K562 (cell line): Measurements from ENCODE around the gene ADGRB2. TPM values are rescaled to one million over a fixed set of nuclear protein-coding genes. Genes with fewer than 3 reads are reported as not detected.

ENCODE experiments used
- ATAC-seq: fragments of 200-7000 bp; cut with Tn5 transposase; 3 replicates; pipeline ENCODE4 v1.9.1; 2020; ENCODE audit warnings: moderate library complexity
- BruUV-seq: library from RNA; stranded (reverse); fragments of 400-500 nt; replicated peaks from 2 replicates; lab custom pipeline; 2021; lab: Mats Ljungman, UMichigan
- CTCF ChIA-PET: fragments of 300-600 bp; formaldehyde crosslinking; extraction: SDS; loops from one replicate; lab custom pipeline; 2021; ENCODE audit warnings: low intra/inter-chr PET ratio; lab: Yijun Ruan, JAX
- POLR2A ChIA-PET: fragments of 300-600, 350-650 bp; sonication (Branson Sonifier 250); formaldehyde crosslinking; extraction: SDS; loops from one replicate; lab custom pipeline; 2021; ENCODE audit warnings: antibody characterized with exemption, inconsistent platforms; lab: Yijun Ruan, JAX
- DNase-seq, 4 experiments: peaks; one replicate each; pipeline versions ENCODE4 v3.0.0 to v3.0.0-alpha.2; 2011 to 2018; ENCODE audit warnings: low spot score in 3 of 4, mixed read lengths in 3 of 4; ENCODE audit errors: extremely low read depth in 1 of 4
- FAIRE-seq: peaks from 2 replicates; lab custom pipeline; 2011; peaks lifted over from hg19 to GRCh38; lab: Jason Lieb, UNC
- H2AFZ ChIP-seq: 2 replicates; pipeline ENCODE4 v1.6.0; 2011; ENCODE audit warnings: low read depth, low read length, control low read depth, inconsistent platforms
- H3K27ac ChIP-seq: fragments of 200-600 bp; 3 replicates; pipeline ENCODE4 v1.8.0; 2011; ENCODE audit warnings: low read depth, mild to moderate bottlenecking, control low read depth, inconsistent platforms, low read length, moderate library complexity, mixed read lengths; ENCODE audit errors: extremely low read depth
- H3K27me3 ChIP-seq, 2 experiments: fragments of 300-600 bp in 1 of 2; 2 replicates in 1 of 2; 3 replicates in 1 of 2; pipeline versions ENCODE4 v1.6.0 to v1.8.0; 2011; ENCODE audit warnings: inconsistent platforms in 2 of 2, low read length in 2 of 2, mild to moderate bottlenecking in 1 of 2, mixed read lengths in 1 of 2, moderate library complexity in 1 of 2; ENCODE audit not compliant: control insufficient read depth in 2 of 2, insufficient read depth in 2 of 2
- H3K36me3 ChIP-seq: fragments of 300-600 bp; 3 replicates; pipeline ENCODE4 v1.8.0; 2011; ENCODE audit warnings: mild to moderate bottlenecking, low read length, inconsistent platforms; ENCODE audit not compliant: control insufficient read depth, insufficient read depth
- H3K4me1 ChIP-seq, 2 experiments: fragments of 200-600 bp in 1 of 2; replicated peaks in 1 of 2; 2 replicates in 1 of 2; 3 replicates in 1 of 2; pipeline versions ENCODE4 v1.5.1 to v1.8.0; 2011; ENCODE audit warnings: inconsistent platforms in 2 of 2, low read length in 2 of 2, mild to moderate bottlenecking in 1 of 2, mixed read lengths in 1 of 2, moderate library complexity in 1 of 2; ENCODE audit not compliant: control insufficient read depth in 2 of 2, insufficient read depth in 2 of 2
- H3K4me2 ChIP-seq: 2 replicates; pipeline ENCODE4 v1.6.1; 2011; ENCODE audit warnings: low read length, control low read depth, inconsistent platforms, mixed read lengths; ENCODE audit not compliant: insufficient read depth
- H3K4me3 ChIP-seq: fragments of 200-600 bp; sonication (generic), shearing (Covaris generic); 2 replicates; pipeline ENCODE4 v1.5.1; 2016; ENCODE audit warnings: control low read depth, inconsistent platforms
- H3K79me2 ChIP-seq: fragments of 200-600 bp; 3 replicates; pipeline ENCODE4 v1.8.0; 2011; ENCODE audit warnings: low read length, inconsistent platforms; ENCODE audit not compliant: control insufficient read depth, insufficient read depth
- H3K9ac ChIP-seq, 2 experiments: 2 replicates each; pipeline versions ENCODE4 v1.6.0 to v1.6.1; 2011; ENCODE audit warnings: low read depth in 2 of 2, low read length in 2 of 2, control low read depth in 1 of 2, inconsistent platforms in 1 of 2, mild to moderate bottlenecking in 1 of 2, mixed read lengths in 1 of 2; ENCODE audit not compliant: insufficient read depth in 1 of 2
- H3K9me1 ChIP-seq: one replicate; pipeline ENCODE4 v1.6.0; 2011; ENCODE audit warnings: inconsistent platforms, mild to moderate bottlenecking, low read length, moderate library complexity; ENCODE audit not compliant: control insufficient read depth, insufficient read depth
- H3K9me3 ChIP-seq: replicated peaks from 2 replicates; pipeline ENCODE4 v1.5.1; 2011; ENCODE audit warnings: low read depth, low read length, inconsistent platforms; ENCODE audit not compliant: control insufficient read depth, insufficient read depth
- H4K20me1 ChIP-seq: replicated peaks from 2 replicates; pipeline ENCODE4 v1.6.1; 2011; ENCODE audit warnings: low read length, inconsistent platforms, mixed read lengths; ENCODE audit not compliant: control insufficient read depth, insufficient read depth
- BCOR ChIP-seq: fragments of 450-650 bp; IDR thresholded peaks from 2 replicates; pipeline ENCODE4 v1.6.1; 2016
- GATAD2A ChIP-seq: fragments of 450-650 bp; IDR thresholded peaks from 2 replicates; pipeline ENCODE4 v1.6.1; 2017
- JUNB ChIP-seq: fragments of 450-650 bp; formaldehyde crosslinking; conservative IDR thresholded peaks from 2 replicates; pipeline ENCODE4 v1.4.0; 2020; ENCODE audit warnings: mild to moderate bottlenecking
- KAT7 ChIP-seq: sonication (generic); formaldehyde crosslinking; IDR thresholded peaks from 2 replicates; pipeline ENCODE4 v1.8.0; 2022; ENCODE audit warnings: missing genetic modification reagents, mild to moderate bottlenecking, borderline replicate concordance
- KHSRP ChIP-seq: fragments of 450-650 bp; IDR thresholded peaks from 2 replicates; pipeline ENCODE4 v1.6.1; 2017
- MCM3 ChIP-seq: fragments of 450-650 bp; IDR thresholded peaks from 2 replicates; pipeline ENCODE4 v1.6.1; 2016
- MTA3 ChIP-seq: fragments of 450-650 bp; formaldehyde crosslinking; IDR thresholded peaks from 2 replicates; pipeline ENCODE4 v1.6.1; 2017; ENCODE audit warnings: mild to moderate bottlenecking, borderline replicate concordance
- MYBL2 ChIP-seq, 2 experiments: fragments of 450-650 bp in 1 of 2; sonication (generic) in 1 of 2; formaldehyde crosslinking in 1 of 2; IDR thresholded peaks; 2 replicates each; pipeline versions ENCODE4 v1.6.1 to v1.8.1; 2017 to 2022; ENCODE audit warnings: borderline replicate concordance in 1 of 2, inconsistent platforms in 1 of 2, low read depth in 1 of 2, mild to moderate bottlenecking in 1 of 2, missing genetic modification reagents in 1 of 2, moderate library complexity in 1 of 2
- NFE2L1 ChIP-seq: fragments of 450-650 bp; IDR thresholded peaks from 2 replicates; pipeline ENCODE4 v1.6.1; 2016; ENCODE audit warnings: missing genetic modification characterization, low read depth, mild to moderate bottlenecking, missing compliant biosample characterization, moderate library complexity, borderline replicate concordance
- NUFIP1 ChIP-seq: fragments of 450-650 bp; IDR thresholded peaks from 2 replicates; pipeline ENCODE4 v1.6.1; 2018; ENCODE audit not compliant: partially characterized antibody
- RBM25 ChIP-seq: fragments of 200-400 bp; formaldehyde crosslinking; IDR thresholded peaks from 2 replicates; pipeline ENCODE4 v1.6.1; 2018; ENCODE audit warnings: low read length, low read depth, moderate library complexity; ENCODE audit not compliant: severe bottlenecking
- SMARCA5 ChIP-seq: fragments of 450-650 bp; IDR thresholded peaks from 2 replicates; pipeline ENCODE4 v1.6.1; 2016
- TEAD1 ChIP-seq, 2 experiments: fragments of 450-650 bp in 1 of 2; sonication (generic) in 1 of 2; formaldehyde crosslinking; IDR thresholded peaks; 2 replicates each; pipeline versions ENCODE4 v1.4.0 to v1.8.0; 2020 to 2022; ENCODE audit warnings: mild to moderate bottlenecking in 2 of 2, missing genetic modification reagents in 1 of 2
- ZBTB8A ChIP-seq: fragments of 450-650 bp; IDR thresholded peaks from 2 replicates; pipeline ENCODE4 v1.6.1; 2018; ENCODE audit warnings: mild to moderate bottlenecking, moderate library complexity; ENCODE audit not compliant: partially characterized antibody
- ZFP36 ChIP-seq: fragments of 150-350 bp; IDR thresholded peaks from 2 replicates; pipeline ENCODE4 v1.6.1; 2018; ENCODE audit warnings: low read length, low read depth; ENCODE audit not compliant: partially characterized antibody
- ZNF263 ChIP-seq: sonication (generic); formaldehyde crosslinking; IDR thresholded peaks from 2 replicates; pipeline ENCODE4 v1.8.0; 2022; ENCODE audit warnings: mild to moderate bottlenecking, missing genetic modification reagents, borderline replicate concordance
- ZNF384 ChIP-seq: IDR thresholded peaks from 2 replicates; pipeline ENCODE4 v1.6.1; 2012; ENCODE audit warnings: low read depth, low read length, improper control_type of control experiment
- ZNF830 ChIP-seq: fragments of 250-450 bp; sonication (Bioruptor Pico); IDR thresholded peaks from 2 replicates; pipeline ENCODE4 v1.5.0; 2021; ENCODE audit warnings: mild to moderate bottlenecking
- WGBS: fragments of 100-300 bp; shearing (Covaris generic); methylation state at CpG from one replicate; pipeline ENCODE4 v1.1.6; 2016; ENCODE audit warnings: low coverage, mixed read lengths; ENCODE audit not compliant: insufficient coverage; ENCODE audit errors: missing lambda C conversion rate; 5-methylcytosine and 5-hydroxymethylcytosine counted together
- in situ Hi-C: fragments of 300-500 bp; cut with MboI; formaldehyde crosslinking; loops from 4 replicates; pipeline ENCODE4 v1.15.0; 2018; ENCODE audit warnings: inconsistent platforms, mixed read lengths
- intact Hi-C: fragments of 100-400 bp; cut with micrococcal nuclease; formaldehyde crosslinking; loops from 2 replicates; pipeline ENCODE4 v1.14.2; 2022
- polyA plus RNA-seq, 8 experiments: library from polyadenylated mRNA; depleted of rRNA in 4 of 8; stranded (reverse) in 5 of 8; unstranded in 3 of 8; fragments of >200 nt; fragmentation: Nextera tagmentation in 2 of 8; fragmentation: Illumina TruSeq in 1 of 8; extraction: Ambion mirVana in 2 of 8; extraction: Trizol in 1 of 8; gene quantifications; 2 replicates each; pipeline versions ENCODE4 v1.2.1 to v1.2.3, GENCODE V29; 2011 to 2014; ENCODE audit warnings: inconsistent platforms in 1 of 8, missing spikeins in 1 of 8
- total RNA-seq, 7 experiments: library from RNA; depleted of rRNA in 6 of 7; stranded (reverse); fragments of >200 nt in 6 of 7; fragmentation: Illumina TruSeq in 2 of 7; extraction: Trizol in 2 of 7; gene quantifications; 2 replicates each; pipeline versions ENCODE4 v1.2.1 to v1.2.3, GENCODE V29; 2011 to 2021; ENCODE audit warnings: low replicate concordance in 1 of 7
- TF ChIP-seq, protein P1 (sequence below): fragments of 450-650 bp; IDR thresholded peaks from 2 replicates; pipeline ENCODE4 v1.6.1; 2016; ENCODE audit warnings: antibody characterized with exemption
- TF ChIP-seq, protein P2 (sequence below): fragments of 450-650 bp; formaldehyde crosslinking; IDR thresholded peaks from 2 replicates; pipeline ENCODE4 v1.4.0; 2022; ENCODE audit warnings: missing genetic modification characterization
- TF ChIP-seq, protein P3 (sequence below): IDR thresholded peaks from 2 replicates; pipeline ENCODE4 v1.6.1; 2014; ENCODE audit warnings: antibody characterized with exemption

Gene ADGRB2
- total and polyA plus RNA-seq, 9 of the 15 experiments (the other 6 are each of a cell fraction or from before 2014, with no cell fraction given): 0.04 to 0.23 (median 0.20) TPM; not detected in 2

DNA sequence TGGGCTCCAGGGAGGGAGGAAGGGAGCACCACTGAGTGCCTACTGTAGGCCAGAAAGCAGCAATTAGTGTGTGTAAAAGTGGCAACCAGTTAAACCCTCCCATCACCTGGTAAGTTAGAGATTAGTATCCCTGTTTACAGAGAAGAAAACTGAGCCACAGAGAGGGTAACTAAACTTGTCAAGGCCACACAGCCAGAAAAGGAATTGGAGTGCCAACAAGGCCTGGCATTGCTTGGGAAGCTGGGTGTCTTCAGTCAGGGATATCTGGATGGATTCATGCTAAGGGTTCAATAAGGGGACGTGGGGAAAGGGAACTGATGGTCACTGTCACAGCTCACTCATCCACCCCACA is 23.6 kb upstream of the ADGRB2 start:
- no peaks in the 10 kb centered on the region for H3K36me3 ChIP-seq
- ATAC-seq (no peak), DNase-seq (no peak), FAIRE-seq (no peak)
- intact Hi-C loops: loop anchor here (2.0 to 10.0 kb wide), 3 partner anchors 73 to 277 kb away; no protein-coding TSS in a partner anchor
- peaks cover 9 to 29% of the 10 kb centered on the region in 2 experiments; a peak in 4 of 5 replicates for H3K4me1 ChIP-seq
- H4K20me1 ChIP-seq: peaks cover 4% of the 10 kb centered on the region
- peak overlapping the region; percentile 57; the same call in 1 of the 2 replicates for H3K4me3 ChIP-seq
- BruUV-seq: no TSS peak
- H3K9me3 ChIP-seq: no peaks in the 10 kb centered on the region
- peaks cover 8 to 31% of the 10 kb centered on the region in 2 experiments; a peak in 4 of 5 replicates for H3K27me3 ChIP-seq
- in situ Hi-C loops: no loop called here
- H3K4me2 ChIP-seq: peak overlapping the region; percentile 96
- POLR2A ChIA-PET: interaction anchor here (0.5 to 0.6 kb wide), 2 partner anchors 167 to 223 kb away, joined by 3 read pairs; no protein-coding TSS in a partner anchor
- peak overlapping the region; percentile 100 for H2AFZ ChIP-seq
- H3K9ac ChIP-seq: peak overlapping the region in 1 of 2 experiments; percentile 93; a peak in 1 of 4 replicates
- no peaks in the 10 kb centered on the region for H3K79me2 ChIP-seq
- WGBS: 20% methylated on average over 1 of the region's 1 CpG
- H3K27ac ChIP-seq: no peak overlapping the region; the same call in 1 of the 3 replicates
- H3K9me1 ChIP-seq: peaks cover 4% of the 10 kb centered on the region
- CTCF ChIA-PET: interaction anchor here (0.6 to 2.6 kb wide), 4 partner anchors 23 to 124 kb away, joined by 3 to 48 read pairs (median 7); no protein-coding TSS in a partner anchor
- TF ChIP-seq BCOR (peak; percentile 82), ZNF384 (no peak), ZNF830 (no peak), MYBL2 (IDR thresholded peaks at IDR 0.05; ENCODE audit: low read depth) (no peak), MYBL2 (CRISPR knock-in tag; IDR thresholded peaks at IDR 0.05; ENCODE audit: borderline replicate concordance) (no peak), MCM3 (no peak), NUFIP1 (peak; percentile 62), KHSRP (no peak), ZNF263 (CRISPR knock-in tag) (peak; percentile 49), KAT7 (CRISPR knock-in tag) (peak; percentile 85; the same call in 1 of the 2 replicates), TEAD1 (CRISPR knock-in tag; IDR thresholded peaks at IDR 0.05) (no peak), MTA3 (no peak), RBM25 (peak; percentile 32), GATAD2A (0 out of 2 replicates have a peak, but pooled peaks have one; percentile 16), ZFP36 (peak; percentile 53), JUNB (CRISPR knock-in tag) (no peak), ZBTB8A (no peak), SMARCA5 (peak; percentile 23; the same call in 1 of the 2 replicates), NFE2L1 (no peak)
- TF ChIP-seq, protein P1, sequence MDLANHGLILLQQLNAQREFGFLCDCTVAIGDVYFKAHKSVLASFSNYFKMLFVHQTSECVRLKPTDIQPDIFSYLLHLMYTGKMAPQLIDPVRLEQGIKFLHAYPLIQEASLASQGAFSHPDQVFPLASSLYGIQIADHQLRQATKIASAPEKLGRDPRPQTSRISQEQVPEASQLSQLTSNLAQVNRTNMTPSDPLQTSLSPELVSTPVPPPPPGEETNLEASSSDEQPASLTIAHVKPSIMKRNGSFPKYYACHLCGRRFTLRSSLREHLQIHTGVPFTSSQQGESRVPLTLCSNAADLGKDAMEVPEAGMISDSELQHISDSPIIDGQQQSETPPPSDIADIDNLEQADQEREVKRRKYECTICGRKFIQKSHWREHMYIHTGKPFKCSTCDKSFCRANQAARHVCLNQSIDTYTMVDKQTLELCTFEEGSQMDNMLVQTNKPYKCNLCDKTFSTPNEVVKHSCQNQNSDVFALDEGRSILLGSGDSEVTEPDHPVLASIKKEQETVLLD: no peak
- TF ChIP-seq, protein P2, sequence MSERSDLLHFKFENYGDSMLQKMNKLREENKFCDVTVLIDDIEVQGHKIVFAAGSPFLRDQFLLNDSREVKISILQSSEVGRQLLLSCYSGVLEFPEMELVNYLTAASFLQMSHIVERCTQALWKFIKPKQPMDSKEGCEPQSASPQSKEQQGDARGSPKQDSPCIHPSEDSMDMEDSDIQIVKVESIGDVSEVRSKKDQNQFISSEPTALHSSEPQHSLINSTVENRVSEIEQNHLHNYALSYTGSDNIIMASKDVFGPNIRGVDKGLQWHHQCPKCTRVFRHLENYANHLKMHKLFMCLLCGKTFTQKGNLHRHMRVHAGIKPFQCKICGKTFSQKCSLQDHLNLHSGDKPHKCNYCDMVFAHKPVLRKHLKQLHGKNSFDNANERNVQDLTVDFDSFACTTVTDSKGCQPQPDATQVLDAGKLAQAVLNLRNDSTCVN: no peak
- TF ChIP-seq, protein P3, sequence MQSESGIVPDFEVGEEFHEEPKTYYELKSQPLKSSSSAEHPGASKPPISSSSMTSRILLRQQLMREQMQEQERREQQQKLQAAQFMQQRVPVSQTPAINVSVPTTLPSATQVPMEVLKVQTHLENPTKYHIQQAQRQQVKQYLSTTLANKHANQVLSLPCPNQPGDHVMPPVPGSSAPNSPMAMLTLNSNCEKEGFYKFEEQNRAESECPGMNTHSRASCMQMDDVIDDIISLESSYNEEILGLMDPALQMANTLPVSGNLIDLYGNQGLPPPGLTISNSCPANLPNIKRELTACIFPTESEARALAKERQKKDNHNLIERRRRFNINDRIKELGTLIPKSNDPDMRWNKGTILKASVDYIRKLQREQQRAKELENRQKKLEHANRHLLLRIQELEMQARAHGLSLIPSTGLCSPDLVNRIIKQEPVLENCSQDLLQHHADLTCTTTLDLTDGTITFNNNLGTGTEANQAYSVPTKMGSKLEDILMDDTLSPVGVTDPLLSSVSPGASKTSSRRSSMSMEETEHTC: no peak
- TF ChIP-seq, all 486 proteins: peak for 8
